ENCODE measurements around the gene OR5H14. TPM values are rescaled to one million over a fixed set of nuclear protein-coding genes. Genes with fewer than 3 reads are reported as not detected.
"Not testable (repeated sequence)": the region's sequence is repeated elsewhere in the genome, so short reads cannot be mapped to it uniquely, and the experiment has no call there.

Gene OR5H14
- total RNA-seq, 4 donors from 2014 or later = not detected

DNA sequence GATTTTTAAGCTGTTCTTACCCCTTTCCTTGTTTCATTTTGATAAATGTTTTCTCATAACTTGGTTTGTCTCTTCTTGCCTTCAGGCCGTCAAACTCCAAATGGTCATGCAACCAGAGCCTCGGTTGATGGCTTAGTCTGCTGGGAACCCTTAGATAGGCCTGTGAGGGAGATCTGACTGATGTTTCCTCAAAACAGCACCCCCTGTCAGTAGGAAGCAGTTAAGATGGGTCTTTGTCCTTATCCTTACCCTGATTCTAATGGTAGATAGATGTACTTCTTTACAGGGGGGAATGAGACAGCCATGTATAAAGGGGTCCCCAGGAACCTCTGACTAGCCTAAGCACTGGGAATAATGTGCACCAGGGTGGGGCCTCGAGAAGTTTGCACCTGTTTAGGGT lies 33.0 kb upstream of the OR5H14 start:
- H3K4me3 ChIP-seq = no peak overlapping the region
- H3K27ac ChIP-seq (replicated peaks in 1 of 4) = no peak overlapping the region
- TF ChIP-seq POLR2AphosphoS5 (IDR thresholded peaks at IDR 0.05) (no peak), EP300 (IDR thresholded peaks at IDR 0.05) (no peak), POLR2A (IDR thresholded peaks at IDR 0.05; ENCODE audit: low read depth) (no peak)
- TF ChIP-seq, protein P1, sequence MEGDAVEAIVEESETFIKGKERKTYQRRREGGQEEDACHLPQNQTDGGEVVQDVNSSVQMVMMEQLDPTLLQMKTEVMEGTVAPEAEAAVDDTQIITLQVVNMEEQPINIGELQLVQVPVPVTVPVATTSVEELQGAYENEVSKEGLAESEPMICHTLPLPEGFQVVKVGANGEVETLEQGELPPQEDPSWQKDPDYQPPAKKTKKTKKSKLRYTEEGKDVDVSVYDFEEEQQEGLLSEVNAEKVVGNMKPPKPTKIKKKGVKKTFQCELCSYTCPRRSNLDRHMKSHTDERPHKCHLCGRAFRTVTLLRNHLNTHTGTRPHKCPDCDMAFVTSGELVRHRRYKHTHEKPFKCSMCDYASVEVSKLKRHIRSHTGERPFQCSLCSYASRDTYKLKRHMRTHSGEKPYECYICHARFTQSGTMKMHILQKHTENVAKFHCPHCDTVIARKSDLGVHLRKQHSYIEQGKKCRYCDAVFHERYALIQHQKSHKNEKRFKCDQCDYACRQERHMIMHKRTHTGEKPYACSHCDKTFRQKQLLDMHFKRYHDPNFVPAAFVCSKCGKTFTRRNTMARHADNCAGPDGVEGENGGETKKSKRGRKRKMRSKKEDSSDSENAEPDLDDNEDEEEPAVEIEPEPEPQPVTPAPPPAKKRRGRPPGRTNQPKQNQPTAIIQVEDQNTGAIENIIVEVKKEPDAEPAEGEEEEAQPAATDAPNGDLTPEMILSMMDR (IDR thresholded peaks at IDR 0.05) = no peak
- intact Hi-C loops (cut with DNase I) = no loop called here
- DNase-seq (ENCODE audit: extremely low spot score) = no peak
- no peaks in the 10 kb centered on the region for H3K27me3 ChIP-seq
- no peaks in the 10 kb centered on the region for H3K36me3 ChIP-seq
- H3K9me3 ChIP-seq = peaks cover 0 to 17% (median 2%) of the 10 kb centered on the region in 4 donors
- WGBS = 71% methylated on average over 3 of the region's 3 CpGs
- H3K4me1 ChIP-seq = no peaks in the 10 kb centered on the region

DNA sequence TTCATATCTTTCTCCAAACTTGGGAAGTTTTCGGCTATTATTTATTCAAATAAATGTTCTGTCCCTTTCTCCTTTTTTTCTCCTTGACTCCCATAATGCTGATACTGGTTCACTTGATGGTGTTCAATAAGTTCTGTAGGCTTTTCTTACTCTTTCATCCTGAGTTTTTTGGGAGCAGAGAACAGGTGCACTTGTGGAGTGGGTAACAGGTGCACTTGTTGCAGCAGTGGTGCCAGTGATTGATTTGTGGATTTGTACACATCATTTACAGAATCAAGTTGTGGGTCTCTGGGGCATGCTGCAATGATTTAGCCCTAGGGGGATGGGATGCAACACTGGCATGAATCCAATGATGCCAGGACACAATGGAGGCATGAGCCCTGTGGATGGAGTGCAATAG lies 31.6 kb upstream of the OR5H14 start:
- TF ChIP-seq POLR2A (IDR thresholded peaks at IDR 0.05; ENCODE audit: low read depth) (no peak), EP300 (IDR thresholded peaks at IDR 0.05) (no peak), POLR2AphosphoS5 (IDR thresholded peaks at IDR 0.05) (no peak)
- TF ChIP-seq, protein P1 (IDR thresholded peaks at IDR 0.05) = no peak
- H3K36me3 ChIP-seq = no peaks in the 10 kb centered on the region
- no peaks in the 10 kb centered on the region for H3K27me3 ChIP-seq
- no peak overlapping the region for H3K4me3 ChIP-seq
- H3K4me1 ChIP-seq = no peaks in the 10 kb centered on the region
- H3K9me3 ChIP-seq = peaks cover 0 to 12% (median 2%) of the 10 kb centered on the region in 4 donors
- no peak for DNase-seq (ENCODE audit: extremely low spot score)
- WGBS = 100% methylated on average over 1 of the region's 1 CpG
- intact Hi-C loops (cut with DNase I) = no loop called here
- H3K27ac ChIP-seq (replicated peaks in 1 of 4) = no peak overlapping the region

DNA sequence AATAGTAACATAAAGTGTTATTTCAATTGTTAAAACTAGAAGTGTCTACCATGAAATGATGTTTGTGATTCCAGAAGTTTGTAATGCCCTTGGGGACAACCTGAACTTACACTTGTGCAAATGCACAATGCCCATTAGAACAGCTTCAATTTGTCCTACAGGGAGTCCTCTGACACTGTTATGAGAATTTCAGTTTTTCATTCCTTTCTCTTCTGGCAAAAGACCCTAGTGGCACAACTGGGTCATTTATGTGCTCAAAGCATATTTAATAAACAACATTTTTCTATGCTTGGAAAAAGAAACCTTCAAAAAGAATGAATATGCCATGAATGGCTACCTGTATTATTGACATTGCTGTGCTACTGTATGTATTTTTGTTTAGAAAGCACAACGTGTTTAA lies 16.9 kb upstream of the OR5H14 start, which contains the start of gene OR5H1:
TSS of gene OR5H1 (plus strand) at position 301 of the 400 bp plus-strand sequence. CDS start 1,977 bp downstream, outside the sequence.
- H3K4me1 ChIP-seq = no peaks in the 10 kb centered on the region
- H3K4me3 ChIP-seq = no peak within 1 kb of the TSS
- H3K9me3 ChIP-seq = no peaks in the 10 kb centered on the region
- H3K27me3 ChIP-seq = no peaks in the 10 kb centered on the region
- H3K27ac ChIP-seq (replicated peaks in 1 of 4) = no peak within 1 kb of the TSS
- DNase-seq (ENCODE audit: extremely low spot score) = no peak
- WGBS = 75% methylated on average over 1 of the region's 1 CpG
- no peaks in the 10 kb centered on the region for H3K36me3 ChIP-seq
- intact Hi-C loops (cut with DNase I) = no loop called here
- TF ChIP-seq POLR2A (IDR thresholded peaks at IDR 0.05; ENCODE audit: low read depth) = no peak
- no peak for TF ChIP-seq POLR2AphosphoS5 (IDR thresholded peaks at IDR 0.05)
- no peak for TF ChIP-seq EP300 (IDR thresholded peaks at IDR 0.05)
- TF ChIP-seq, protein P1 (IDR thresholded peaks at IDR 0.05) = no peak

DNA sequence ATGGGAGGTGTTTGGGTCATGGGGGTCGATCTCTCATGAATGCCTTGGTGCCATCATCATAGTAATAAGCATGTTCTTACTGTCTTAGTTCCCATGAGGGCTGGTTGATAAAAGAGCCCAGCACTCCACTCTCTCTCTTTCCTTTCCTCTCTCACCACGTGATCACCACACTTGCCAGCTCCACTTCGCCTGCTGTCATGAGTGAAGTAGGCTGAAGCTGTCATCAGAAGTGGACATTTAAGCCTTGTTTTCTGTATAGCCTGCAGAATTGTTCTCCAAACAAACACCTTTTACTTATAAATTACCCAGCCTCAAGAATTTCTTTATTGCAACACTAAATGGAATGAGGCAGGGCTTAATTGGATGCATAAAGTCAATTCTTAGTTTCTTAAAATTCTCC lies 10.6 kb upstream of the OR5H14 start:
- DNase-seq (ENCODE audit: extremely low spot score) = no peak
- Histone ChIP-seq H3K36me3 (no peaks in the 10 kb centered on the region), H3K27me3 (no peaks in the 10 kb centered on the region), H3K9me3 (no peaks in the 10 kb centered on the region), H3K27ac (replicated peaks in 1 of 4) (no peak overlapping the region), H3K4me3 (no peak overlapping the region), H3K4me1 (no peaks in the 10 kb centered on the region)
- TF ChIP-seq POLR2AphosphoS5 (IDR thresholded peaks at IDR 0.05) (no peak), EP300 (IDR thresholded peaks at IDR 0.05) (no peak), POLR2A (IDR thresholded peaks at IDR 0.05; ENCODE audit: low read depth) (no peak)
- TF ChIP-seq, protein P1 (IDR thresholded peaks at IDR 0.05) = no peak
- WGBS = 63% methylated on average over 3 of the region's 3 CpGs
- intact Hi-C loops (cut with DNase I) = no loop called here

DNA sequence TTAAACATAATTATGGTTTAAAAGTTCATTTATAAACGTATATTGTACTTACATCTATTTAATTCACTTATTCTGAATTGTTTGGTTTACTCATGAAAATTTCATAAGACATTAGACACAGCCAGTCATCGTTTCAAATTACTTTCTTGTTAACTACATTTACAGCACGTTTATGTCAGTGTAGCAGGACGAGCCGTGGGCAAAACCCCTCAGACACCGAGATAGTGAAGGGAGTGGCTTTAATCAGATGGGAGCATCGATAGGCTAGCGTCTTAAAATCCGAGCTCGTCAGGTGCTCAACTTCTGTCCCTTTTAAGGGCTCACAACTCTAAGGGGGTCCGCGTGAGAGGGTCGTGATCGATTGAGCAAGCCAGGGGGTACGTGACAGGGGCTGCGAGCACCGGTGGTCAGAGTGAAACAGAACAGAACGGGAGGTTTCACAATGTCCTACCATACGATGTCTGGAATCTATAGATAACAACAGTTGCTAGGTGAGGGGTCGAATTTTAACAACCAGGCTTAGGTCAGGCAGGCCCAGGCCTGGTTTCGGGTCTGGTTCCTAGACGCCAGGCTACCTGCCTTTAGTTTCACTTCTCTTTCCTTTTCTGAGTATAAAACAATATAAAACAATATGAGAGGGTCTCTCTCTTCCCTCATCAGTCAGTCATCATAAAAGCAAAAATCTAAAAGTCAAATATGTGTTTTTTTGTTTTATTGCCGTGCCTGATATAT lies 9.3 kb upstream of the OR5H14 start:
- H3K9me3 ChIP-seq; H3K4me3 ChIP-seq; intact Hi-C loops (cut with DNase I); H3K4me1 ChIP-seq; DNase-seq (ENCODE audit: extremely low spot score); H3K27ac ChIP-seq (replicated peaks in 1 of 4); H3K36me3 ChIP-seq; H3K27me3 ChIP-seq: not testable (repeated sequence)
- 85% methylated on average over 23 of the region's 23 CpGs for WGBS
